ENCODE data around the gene CHST5. TPM values are rescaled to one million over a fixed set of nuclear protein-coding genes. Genes with fewer than 3 reads are reported as not detected.

CHST5 gene
- polyA plus RNA-seq, 10 donors: 0.05 to 0.43 (median 0.13) TPM; not detected in 2

DNA sequence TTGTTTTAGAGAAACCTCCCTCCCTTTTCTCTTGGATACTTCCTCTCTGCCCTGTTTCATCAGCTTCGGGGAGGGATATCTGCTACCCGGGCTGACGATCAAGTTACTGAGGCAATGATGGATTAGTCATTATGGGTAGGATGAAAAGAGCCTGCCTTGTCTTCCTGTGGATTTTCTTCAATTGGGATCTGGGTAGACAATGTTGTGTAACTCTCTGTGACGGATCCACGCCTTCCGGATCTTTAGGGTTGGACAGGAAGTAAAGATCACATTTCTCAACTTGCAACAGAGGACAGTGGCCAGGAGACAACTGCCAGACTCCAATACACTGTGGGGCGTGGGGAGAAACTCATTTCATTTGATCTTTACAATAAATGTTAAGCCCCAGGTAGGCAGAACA, 29.3 kb downstream of the CHST5 start:
- DNase-seq: peak; percentile 16 to 49 (median 38)

DNA sequence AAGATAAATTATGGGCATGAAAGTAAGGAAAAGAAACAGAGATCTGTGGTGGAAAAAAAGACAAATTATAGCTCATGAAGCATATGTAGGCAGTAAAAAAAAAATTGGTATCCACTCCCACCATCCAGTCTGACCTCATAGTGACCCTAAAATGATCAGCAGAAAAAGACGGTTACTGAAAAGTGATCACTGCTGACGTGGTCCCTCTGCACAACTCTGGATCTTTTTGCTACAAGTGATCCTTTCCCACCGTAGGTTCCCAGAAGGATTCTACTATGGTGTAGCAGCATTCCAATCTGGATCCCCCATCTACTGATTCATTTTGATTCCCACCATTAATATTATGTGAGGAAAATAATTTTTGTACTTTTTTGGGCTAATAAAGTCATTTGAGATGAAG, 29.8 kb downstream of the CHST5 start:
- peak in 2 of 3 donors; percentile 12 to 39 for DNase-seq

DNA sequence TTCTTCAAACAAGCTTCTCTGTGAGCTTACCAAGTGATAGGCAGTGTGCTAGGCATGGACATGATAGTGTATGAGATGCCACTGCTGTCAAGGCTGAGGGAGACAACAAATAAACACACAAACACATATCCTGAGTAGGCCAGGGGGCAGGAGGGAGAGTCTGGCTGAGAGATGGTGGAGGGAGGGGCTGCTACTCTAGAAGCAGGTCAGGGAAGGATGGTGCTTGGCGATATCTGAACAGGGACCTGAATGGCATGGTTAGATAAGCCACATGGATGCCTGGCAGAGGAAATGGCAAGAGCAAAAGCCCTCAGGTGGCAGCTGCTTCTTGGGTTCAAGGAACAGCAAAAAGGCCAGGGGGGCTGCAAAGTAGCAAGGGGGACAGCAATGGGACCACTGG, 32.1 kb downstream of the CHST5 start:
- no peak for DNase-seq

DNA sequence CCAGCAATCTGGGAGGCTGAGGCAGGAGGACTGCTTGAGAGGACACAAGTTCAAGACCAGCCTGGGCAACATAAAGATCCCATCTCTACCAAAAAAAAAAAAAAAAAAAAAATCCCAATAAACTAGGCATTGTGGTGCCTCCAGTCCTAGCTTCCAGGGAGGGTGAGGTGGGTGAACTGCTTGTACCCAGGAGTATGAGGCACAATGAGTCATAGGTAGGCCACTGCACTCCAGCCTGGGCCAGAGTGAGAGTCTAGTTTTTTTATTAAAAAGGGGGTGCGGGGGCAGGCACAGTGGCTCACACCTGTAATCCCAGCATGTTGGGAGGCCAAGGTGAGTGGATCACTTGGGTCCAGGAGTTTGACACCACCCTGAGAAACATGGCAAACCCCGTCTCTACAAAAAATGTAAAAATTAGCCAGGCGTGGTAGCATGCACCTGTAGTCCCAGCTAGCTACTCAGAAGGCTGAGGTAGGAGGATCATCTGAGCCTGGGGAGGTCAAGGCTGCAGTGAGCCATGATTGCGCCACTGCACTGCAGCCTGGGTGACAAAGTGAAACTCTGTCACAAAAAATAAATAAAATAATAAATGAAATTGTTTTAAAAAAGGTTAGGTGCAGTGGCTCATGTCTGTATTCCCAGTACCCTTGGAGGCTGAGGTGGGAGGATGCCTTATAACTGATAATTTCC, 32.8 kb downstream of the CHST5 start:
- no peak for DNase-seq

DNA sequence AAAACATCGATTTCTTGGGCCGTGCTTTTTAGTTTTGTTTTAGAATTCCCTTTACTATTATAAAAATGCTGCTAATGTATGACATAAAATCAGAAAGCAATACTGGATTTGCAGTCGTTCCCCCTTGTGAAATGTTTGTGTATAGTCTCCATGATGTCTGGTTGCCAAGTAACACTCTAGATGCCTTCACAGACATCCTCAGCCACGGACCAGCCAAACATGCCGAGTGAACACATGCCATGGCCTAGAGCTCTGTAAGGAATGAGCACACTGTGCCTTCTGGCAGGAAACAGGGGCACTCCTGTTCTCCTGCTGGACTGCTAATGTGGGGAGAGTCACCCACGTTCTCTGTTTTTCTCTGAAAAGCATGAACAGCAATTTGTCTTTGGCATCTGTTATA, 34.1 kb downstream of the CHST5 start:
- peak; percentile 52 to 78 (median 65) for DNase-seq

DNA sequence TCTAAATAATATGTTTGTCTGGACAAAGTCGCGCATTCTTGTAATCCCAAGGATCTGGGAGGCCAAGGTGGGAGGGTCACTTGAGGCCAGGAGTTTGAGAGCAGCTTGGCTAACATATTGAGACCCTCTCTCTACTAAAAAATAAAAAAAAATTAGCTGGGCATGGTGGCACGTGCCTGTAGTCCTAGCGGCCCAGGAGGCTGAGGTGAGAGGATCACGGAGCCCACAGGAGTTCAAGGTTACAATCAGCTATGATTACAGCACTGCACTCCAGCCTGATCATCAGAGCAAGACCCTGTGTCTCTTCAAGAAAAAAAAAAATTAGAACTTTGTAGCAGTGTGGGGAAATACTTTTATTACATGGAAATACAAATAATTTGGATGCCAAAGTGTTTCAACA, 34.5 kb downstream of the CHST5 start:
- no peak for DNase-seq

DNA sequence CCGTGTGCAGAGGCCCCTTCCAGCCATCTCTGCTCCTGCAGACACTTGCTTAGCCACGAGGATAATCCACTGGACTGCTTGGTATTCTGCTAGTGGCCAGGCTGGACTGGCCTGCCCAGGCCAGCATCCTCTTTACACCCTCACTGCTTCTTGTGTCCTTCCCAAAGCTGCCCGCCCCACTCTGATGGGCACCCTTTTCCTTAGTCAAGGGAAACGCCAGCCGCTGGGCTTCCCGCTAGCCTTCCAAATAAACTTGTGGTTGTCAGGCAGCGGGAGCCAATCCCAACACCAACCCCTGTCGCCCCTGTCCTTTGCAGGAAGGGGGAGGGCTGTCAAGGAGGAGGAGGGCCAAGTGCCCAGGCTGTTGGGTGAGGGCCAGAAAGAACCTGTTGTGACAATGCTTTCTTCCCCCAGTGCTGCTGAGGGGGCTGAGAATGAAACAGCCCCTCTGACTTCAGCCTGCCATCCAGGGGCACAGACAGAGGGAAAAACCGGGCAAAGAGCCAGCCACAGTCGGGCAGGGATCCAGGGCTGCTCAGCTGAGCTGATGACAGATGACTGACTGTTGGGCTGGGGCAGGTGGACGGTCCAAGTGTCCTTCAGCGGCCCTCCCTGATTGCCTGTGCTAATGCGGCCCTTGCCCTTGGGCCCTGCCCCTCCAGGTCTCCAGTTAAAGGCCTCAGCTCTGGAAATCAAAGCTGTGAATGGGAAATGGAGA, 37.1 kb downstream of the CHST5 start:
- peak; percentile 24 to 56 (median 25) for DNase-seq

DNA sequence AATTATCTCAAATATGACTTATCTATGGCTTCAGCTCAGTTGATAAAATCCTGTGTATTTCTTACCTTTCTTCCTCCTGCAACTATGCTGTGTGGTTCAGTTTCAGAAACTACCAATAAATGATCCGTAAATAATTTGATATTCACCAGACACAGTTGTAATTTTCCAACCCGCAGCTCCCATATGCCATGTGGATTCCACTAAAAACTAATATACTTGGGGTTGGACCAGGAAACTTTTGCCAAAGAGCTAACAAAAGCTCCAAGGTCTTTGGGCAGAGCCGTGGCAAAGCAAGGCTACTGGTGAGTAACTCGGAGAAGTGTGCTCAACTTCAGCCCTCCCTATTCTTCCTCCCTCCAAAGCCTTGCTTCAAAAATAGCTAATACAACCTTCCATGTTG, 38.4 kb downstream of the CHST5 start:
- DNase-seq: no peak

DNA sequence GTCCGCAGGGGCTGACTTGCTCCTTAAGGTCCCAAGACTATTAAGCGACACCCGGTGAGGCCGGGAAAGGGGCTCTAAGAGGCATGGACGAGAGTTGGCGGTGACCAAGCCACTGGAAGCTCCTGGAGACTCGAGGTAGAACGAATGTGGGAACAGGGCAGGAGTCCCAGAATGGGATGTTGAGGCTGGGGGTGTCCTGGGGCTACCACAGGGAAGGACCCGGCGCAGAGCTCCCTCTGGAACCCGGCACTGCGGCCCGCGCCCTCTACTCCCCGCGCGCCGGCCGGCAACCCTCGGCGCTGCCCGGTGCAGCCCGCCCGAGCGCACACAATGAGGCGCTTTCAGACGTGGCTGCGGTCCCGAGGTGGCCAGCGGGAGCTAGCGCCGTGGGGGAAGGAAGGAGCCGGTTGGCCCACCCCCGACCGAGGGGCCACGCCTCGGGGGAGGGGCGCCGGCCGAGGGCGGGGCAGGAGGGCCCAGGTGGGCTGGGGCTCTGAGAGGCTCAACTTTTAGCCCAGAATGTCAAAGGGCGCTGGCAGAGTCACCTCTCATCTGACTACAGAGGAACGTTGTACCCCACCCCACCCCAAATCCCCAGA, 40.7 kb downstream of the CHST5 start, which contains the start of gene CHST6:
Gene CHST6, minus strand, starts transcription at position 366 of the 599 bp plus-strand sequence. CDS start 15,613 bp downstream, outside the sequence.
- peak; percentile 13 to 70 (median 54) for DNase-seq

DNA sequence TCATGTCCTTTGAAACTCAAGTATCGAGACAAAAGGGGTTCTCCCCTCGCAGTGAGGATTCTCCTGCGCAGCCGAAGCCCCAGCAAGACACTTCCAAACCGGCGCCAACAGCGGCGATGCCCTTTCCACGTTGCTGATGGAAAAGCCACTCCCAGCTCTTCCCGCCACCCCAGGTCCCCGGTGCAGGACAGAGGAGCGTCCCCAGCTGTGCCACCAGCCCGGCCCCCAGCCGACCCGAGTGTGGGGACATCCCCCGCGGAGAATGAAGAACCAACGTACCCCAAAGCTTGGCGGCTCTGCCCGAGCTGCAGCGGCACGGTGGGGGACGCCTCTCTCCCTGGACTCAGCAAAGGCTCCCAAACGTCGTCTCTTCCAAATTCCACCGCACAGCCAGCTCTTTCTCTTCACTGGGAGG, 41.2 kb downstream of the CHST5 start:
- peak in 1 of 3 donors; percentile 22 for DNase-seq

DNA sequence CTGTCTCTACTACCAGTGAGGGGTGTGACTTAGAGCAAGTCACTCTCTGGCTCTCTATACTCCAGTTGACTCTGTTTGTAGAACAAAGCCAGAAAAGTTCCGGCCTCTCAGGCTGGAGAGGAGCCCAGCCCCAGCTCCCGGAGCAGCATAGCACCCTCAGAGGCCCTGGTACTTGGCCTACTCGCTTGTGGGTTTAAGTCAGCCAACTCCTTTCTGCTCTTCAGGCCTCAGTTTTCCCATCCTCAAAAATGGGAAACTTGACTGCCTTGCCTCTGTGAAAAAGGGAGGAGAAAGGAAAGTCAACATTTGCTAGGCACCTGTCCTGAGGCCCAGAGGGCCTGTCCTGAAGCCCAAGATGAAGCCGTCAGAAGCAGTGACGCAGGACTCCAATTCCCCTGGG, 41.7 kb downstream of the CHST5 start:
- DNase-seq: no peak

DNA sequence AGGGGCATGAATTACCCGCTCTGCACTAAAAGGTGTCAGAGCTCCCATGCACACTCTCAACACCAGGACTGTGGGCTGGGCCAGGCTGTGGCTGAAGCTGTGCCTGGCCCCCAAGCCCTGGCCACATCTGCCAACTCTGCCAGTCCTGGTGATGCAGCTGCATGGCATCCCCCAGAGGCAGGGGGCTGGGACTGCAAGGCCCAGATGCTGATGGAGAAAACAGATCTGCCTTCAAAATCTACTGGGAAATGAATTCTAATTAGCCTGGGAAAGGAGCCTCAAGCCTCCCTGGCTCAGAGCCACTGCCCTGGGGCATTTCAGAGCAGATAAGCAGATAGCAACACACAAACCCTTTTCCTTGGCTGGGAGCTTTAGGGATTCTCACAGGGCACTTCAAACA, 44.0 kb downstream of the CHST5 start:
- no peak for DNase-seq

DNA sequence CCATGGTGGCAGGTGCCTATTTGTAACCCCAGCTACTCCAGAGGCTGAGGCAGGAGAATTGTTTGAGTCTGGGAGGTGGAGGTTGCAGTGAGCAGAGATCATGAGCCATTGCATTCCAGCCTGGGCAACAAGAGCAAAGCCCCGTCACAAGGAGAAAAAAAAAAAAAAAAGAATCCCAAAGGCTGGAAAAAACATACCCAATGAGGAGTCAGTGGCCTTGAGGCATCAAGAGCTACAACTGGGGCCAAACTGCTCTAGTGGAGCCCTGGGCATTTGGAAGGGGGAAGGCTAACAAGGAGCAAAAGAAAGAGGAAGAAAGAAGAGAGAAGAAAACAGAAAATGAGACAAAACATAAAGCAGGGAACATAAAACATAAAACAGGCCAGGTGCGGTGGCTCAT, 47.6 kb downstream of the CHST5 start:
- no peak for DNase-seq

DNA sequence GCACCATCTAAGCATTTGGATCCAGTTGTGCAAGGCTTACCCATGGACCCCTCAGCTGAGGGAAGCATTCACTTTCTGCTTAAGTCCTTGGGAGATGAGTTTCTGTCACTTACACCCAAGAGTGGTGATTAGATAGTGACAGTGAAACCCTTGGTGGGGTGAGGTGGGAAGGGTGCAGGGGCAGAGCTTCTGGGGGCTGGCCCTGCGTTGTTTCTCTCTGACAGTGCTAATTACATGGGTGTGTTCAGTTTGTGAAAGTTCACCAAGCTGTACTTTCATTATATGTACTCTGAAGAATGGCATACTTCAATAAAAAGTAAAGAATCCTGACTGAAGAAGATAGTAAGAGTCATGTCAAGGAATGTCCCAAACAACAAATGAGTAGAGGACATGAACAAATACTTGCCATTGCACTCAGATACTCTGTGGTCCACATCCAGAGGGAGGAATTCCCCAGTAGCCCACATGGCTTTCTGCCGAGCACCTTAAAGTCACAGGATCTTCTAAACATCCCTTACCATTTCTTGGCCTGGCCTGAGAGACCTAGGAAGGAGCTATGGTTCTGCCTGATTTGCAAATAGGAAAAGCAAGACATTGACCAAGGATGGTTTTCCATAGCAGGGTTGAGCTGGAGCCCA, 49.1 kb downstream of the CHST5 start:
- DNase-seq: no peak

DNA sequence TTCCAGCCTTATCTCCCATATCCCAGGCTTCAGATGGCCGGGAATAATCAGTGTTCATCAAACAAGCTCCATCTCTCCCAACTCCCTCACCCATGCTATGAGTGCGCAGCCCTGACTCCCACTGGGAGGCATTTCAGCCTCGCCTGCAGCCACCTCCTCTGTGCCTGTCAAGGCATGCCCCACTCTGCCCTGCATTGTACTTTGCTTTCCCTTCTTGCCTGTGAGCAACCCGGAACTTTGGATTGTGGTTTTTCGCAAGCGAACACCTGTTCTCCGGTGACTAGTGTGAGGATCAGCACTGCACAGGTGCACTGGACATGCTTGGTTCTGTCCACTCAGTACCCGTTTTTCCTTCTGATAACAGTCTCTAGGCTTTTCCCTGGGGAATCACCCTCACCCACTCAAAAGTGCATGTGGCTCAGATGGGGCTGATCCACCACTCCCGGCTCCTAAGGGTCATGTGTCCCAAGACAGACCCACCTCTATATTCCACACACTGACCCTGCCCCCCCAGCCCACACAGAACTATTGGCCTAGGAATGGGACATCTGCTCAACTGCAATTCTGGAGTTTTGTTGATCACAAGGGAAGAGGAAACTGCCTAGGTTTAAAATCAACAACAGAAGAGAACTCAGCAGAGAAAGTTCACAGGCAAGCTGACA, 49.8 kb downstream of the CHST5 start:
- no peak for DNase-seq

DNA sequence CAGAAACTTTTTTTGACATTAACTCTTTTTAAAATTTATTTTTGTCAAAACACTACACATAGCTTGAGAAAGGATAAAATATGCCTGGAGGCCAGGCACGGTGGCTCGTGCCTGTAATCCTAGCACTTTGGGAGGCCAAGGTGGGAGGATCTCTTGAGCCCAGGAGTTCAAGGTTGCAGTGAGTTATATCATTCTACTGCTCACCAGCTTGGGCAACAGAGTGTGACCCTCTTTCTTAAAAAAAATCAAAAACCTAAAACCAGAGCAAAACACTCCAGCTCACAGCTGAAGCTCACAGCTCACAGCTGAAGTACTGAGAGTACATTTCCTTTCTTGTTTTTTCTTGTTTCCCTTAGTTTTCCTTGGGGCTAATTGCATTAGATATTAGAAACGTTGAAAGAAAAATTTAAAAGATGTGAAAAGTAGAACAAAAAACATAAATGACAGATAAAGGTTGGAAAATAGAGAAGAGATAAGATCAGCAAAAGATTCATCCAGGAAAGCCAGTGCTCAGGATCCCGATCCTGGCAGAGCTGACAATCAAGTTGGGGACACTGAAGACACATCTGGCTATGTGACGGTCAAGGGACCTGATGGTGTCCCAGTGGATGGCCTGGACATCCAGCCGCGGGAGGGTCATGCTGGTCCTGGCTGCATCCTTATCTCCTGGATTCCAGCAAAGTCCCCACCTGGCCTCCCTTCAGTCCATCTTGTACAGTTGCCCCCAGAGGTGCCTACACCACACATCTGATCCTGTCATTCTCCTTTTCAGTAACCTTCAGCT, 50.5 kb downstream of the CHST5 start:
- DNase-seq: no peak

DNA sequence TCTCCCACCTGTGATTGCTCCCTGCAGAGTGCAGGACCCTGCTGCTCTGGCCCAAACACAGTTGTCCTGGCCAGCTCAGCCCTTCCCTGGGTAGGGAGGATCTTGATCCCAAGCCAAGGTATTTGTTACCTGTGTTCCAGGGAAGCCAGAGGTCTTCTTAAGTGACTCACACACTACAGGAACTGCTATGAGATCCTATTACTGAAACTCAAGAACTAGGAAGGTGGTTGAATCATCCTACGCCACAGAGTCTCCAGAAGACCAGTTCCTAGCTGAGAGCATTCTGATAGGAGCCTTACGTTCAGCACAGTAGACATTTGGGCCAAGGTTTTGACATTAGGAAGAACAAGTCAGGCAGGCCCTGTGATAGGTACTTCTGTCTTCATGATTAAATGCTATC, 52.7 kb downstream of the CHST5 start:
- no peak for DNase-seq

DNA sequence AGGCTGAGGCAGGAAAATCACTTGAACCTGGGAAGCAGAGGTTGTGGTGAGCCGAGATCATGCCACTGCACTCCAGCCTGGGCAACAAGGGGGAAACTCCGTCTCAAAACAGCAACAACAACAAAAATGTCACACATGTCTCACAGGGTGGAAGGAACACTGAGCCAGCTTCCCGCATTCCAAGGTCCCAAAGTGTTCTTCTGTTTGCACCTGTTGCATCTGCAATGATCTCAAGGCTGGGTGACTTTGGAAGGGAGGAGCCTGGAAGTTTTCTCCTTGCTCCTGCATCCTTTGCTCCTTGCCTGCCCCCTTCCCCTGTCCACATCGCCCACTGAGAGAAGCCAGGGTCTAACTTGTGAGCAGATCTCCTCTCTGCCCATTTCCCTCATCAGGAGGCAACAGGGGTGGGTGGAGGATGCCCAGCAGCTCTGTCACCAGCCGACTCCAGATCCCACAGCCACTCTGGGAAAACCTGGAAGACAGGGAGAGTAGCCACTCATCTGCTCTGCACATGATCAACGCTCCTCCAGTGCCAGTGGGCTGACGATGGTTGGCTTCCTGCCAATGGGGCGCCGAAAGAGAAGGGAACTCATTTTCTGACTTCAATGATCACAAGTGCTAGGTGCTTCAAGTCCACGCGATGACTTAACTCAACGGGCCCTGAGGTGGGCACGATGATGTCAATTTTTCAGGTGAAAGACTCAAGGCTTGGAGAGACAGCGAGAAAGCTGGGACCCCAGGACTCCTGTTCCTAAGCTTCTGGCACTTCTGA, 53.3 kb downstream of the CHST5 start:
- no peak for DNase-seq

DNA sequence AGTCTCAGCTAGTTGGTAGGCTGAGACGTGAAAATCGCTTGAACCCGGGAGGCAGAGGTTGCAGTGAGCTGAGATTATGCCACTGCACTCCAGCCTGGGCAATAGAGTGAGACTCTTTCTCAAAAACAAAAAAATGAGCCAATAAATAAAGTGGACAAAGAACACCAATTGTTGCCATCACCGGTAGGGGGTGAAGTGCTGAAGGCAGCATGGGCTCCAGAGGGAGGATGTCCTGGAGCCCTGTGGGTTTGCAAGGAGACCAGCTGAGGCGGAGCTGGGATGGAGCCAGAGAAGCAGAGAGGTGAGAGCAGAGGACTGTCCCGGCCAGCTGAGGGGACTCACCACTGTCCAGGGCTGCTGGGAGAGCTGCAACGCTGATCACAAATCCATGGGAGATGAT, 54.4 kb downstream of the CHST5 start:
- no peak for DNase-seq

DNA sequence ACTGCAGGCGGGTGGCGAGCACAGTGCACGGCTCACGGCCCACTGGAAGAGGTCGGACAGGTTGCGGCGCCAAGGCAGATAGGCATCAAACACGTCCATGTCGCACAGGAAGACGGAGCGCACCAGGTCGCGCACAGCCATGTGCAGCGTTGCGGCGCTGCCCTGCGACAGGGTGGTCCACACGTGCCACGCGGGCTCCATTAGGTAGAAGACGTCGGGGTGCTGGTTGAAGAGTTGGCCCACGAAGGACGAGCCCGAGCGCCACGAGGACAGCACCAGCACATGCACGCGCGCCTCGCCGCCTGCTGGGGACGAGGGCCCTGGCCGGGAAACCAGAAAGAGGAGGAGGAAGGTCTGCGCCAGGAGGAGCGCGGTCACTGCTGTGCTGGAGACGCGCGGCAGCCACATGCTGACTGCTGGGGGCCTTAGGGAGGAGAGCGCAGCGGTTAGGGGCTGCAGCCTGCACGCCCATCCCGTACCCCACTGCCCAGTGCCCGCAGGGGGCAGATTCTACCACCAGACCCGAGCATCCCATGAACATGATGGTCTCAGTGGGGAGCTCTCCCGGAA, 56.4 kb downstream of the CHST5 start:
- no peak for DNase-seq
